Endothelial cell of umbilical vein (primary cell): ENCODE results near the gene AK6.

Experiments
- EZH2 ChIP-seq: IDR thresholded peaks from 2 replicates; pipeline ENCODE4 v1.6.1; 2012; ENCODE audit warnings: borderline replicate concordance, low read depth, mild to moderate bottlenecking, moderate library complexity, low read length, inconsistent platforms; ENCODE audit not compliant: severe bottlenecking
- FOS ChIP-seq: IDR thresholded peaks from 2 replicates; pipeline ENCODE4 v1.6.1; 2011; ENCODE audit warnings: mild to moderate bottlenecking, low read length, moderate library complexity, borderline replicate concordance; ENCODE audit not compliant: insufficient read depth
- GATA2 ChIP-seq: IDR thresholded peaks from 2 replicates; pipeline ENCODE4 v1.7.0; 2011; ENCODE audit warnings: low read depth, mild to moderate bottlenecking, moderate library complexity, mixed read lengths, low read length; ENCODE audit not compliant: insufficient read length, insufficient read depth
- JUN ChIP-seq: IDR thresholded peaks from 2 replicates; pipeline ENCODE4 v1.6.1; 2011; ENCODE audit warnings: borderline replicate concordance, low read depth; ENCODE audit not compliant: insufficient read length, insufficient read depth
- MYC ChIP-seq: IDR thresholded peaks from one replicate; pipeline ENCODE4 v1.6.1; 2011; ENCODE audit warnings: mild to moderate bottlenecking, low read depth, low read length
- POLR2A ChIP-seq: IDR thresholded peaks from 2 replicates; pipeline ENCODE4 v1.6.1; 2012; ENCODE audit warnings: low read depth, mild to moderate bottlenecking, control low read depth, low read length
- POLR2AphosphoS5 ChIP-seq: IDR thresholded peaks from 2 replicates; pipeline ENCODE4 v1.6.1; 2012; ENCODE audit warnings: low read depth, mild to moderate bottlenecking, control low read depth, low read length, moderate library complexity; ENCODE audit not compliant: insufficient read depth
- TF ChIP-seq, protein P1 (sequence below), 2 donors: IDR thresholded peaks; 1 replicate in 1 of 2; 2 replicates in 1 of 2; pipeline ENCODE4 v1.5.1; 2011; ENCODE audit warnings: low read length in 2 of 2, mild to moderate bottlenecking in 2 of 2, moderate library complexity in 2 of 2, control low read depth in 1 of 2, inconsistent platforms in 1 of 2, low read depth in 1 of 2; ENCODE audit not compliant: insufficient read depth in 1 of 2; ENCODE audit errors: extremely low read depth in 1 of 2
- TF ChIP-seq, protein P2 (sequence below): IDR thresholded peaks from 2 replicates; pipeline ENCODE4 v1.6.1; 2011; ENCODE audit not compliant: insufficient read depth, insufficient read length

- TF ChIP-seq, protein P1, sequence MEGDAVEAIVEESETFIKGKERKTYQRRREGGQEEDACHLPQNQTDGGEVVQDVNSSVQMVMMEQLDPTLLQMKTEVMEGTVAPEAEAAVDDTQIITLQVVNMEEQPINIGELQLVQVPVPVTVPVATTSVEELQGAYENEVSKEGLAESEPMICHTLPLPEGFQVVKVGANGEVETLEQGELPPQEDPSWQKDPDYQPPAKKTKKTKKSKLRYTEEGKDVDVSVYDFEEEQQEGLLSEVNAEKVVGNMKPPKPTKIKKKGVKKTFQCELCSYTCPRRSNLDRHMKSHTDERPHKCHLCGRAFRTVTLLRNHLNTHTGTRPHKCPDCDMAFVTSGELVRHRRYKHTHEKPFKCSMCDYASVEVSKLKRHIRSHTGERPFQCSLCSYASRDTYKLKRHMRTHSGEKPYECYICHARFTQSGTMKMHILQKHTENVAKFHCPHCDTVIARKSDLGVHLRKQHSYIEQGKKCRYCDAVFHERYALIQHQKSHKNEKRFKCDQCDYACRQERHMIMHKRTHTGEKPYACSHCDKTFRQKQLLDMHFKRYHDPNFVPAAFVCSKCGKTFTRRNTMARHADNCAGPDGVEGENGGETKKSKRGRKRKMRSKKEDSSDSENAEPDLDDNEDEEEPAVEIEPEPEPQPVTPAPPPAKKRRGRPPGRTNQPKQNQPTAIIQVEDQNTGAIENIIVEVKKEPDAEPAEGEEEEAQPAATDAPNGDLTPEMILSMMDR (IDR thresholded peaks at IDR 0.05; ENCODE audit: extremely low read depth in 1 of 2, insufficient read depth in 1 of 2, low read depth in 1 of 2, low read length in 2 of 2): no peak
- TF ChIP-seq, protein P2, sequence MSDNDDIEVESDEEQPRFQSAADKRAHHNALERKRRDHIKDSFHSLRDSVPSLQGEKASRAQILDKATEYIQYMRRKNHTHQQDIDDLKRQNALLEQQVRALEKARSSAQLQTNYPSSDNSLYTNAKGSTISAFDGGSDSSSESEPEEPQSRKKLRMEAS: peak; percentile 71
- TF ChIP-seq EZH2: no peak
- peak; percentile 91 for TF ChIP-seq POLR2AphosphoS5
- TF ChIP-seq FOS: no peak
- peak; percentile 95 for TF ChIP-seq POLR2A
- TF ChIP-seq GATA2: no peak
- peak; percentile 28 for TF ChIP-seq MYC
- TF ChIP-seq JUN: no peak
Measured at GRCh38 chr5:69369340-69370121, at the start of gene AK6, which contains the start of the genes RAD17 and TAF9.
